Coronary artery (tissue), 2 donors: ENCODE data around the gene VSIG2.

Source experiments
- DNase-seq: peaks from one replicate; pipeline ENCODE4 v3.0.0-alpha.2; 2017; ENCODE audit warnings: low spot score
- H3K27ac ChIP-seq, 2 donors: fragments of 200-600 bp; sonication (generic); one replicate each; pipeline ENCODE4 v1.5.1; 2016 to 2019
- H3K4me3 ChIP-seq: fragments of 200-600 bp; sonication (generic); 2 replicates; pipeline ENCODE4 v1.5.1; 2016; ENCODE audit warnings: mild to moderate bottlenecking, moderate library complexity
- TF ChIP-seq, protein P1 (sequence below): fragments of 200-600 bp; sonication (generic); IDR thresholded peaks from one replicate; pipeline ENCODE4 v1.5.1; 2019; ENCODE audit warnings: antibody characterized with exemption

VSIG2 gene

DNA sequence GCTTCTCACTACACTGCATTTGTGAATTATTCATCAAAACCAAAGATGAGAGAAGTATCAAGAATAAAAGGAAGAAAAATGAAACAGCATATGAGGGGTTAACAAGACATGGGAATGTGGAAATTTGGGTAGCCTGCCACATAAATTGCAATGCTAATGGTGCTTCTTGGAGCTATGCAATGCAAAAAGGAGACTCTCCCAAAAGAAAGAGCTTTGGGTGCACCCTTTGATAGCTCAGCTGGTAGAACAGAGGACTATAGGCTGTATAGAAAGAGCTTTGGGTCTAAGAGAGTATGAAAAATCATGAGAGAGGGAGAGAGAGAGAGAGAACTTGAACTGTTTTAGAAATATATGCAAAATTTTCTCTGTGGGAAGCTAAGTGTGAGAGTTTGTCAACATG, 52.0 kb downstream of the VSIG2 start:
- no peak overlapping the region for H3K4me3 ChIP-seq
- DNase-seq: no peak
- TF ChIP-seq, protein P1, sequence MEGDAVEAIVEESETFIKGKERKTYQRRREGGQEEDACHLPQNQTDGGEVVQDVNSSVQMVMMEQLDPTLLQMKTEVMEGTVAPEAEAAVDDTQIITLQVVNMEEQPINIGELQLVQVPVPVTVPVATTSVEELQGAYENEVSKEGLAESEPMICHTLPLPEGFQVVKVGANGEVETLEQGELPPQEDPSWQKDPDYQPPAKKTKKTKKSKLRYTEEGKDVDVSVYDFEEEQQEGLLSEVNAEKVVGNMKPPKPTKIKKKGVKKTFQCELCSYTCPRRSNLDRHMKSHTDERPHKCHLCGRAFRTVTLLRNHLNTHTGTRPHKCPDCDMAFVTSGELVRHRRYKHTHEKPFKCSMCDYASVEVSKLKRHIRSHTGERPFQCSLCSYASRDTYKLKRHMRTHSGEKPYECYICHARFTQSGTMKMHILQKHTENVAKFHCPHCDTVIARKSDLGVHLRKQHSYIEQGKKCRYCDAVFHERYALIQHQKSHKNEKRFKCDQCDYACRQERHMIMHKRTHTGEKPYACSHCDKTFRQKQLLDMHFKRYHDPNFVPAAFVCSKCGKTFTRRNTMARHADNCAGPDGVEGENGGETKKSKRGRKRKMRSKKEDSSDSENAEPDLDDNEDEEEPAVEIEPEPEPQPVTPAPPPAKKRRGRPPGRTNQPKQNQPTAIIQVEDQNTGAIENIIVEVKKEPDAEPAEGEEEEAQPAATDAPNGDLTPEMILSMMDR: no peak
- H3K27ac ChIP-seq: no peak overlapping the region

DNA sequence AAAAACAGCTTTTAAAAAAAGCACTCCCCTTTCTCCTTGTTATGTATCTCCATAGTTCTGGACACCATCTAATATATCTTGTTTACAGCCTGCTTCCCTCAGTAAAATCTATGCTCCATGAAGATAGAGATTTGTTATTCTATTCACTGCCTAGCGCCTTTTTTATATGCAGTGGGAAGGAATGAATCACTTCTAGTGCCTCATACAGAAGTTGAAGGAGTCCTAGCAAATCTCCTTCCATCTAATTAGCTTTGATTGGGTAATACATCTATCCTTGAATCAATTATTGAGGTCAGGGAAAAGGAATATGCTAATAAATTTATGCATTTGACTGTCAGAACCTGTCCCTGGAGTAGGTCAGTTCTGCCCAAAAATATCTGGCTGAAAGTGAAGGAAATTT, 52.5 kb downstream of the VSIG2 start:
- Histone ChIP-seq H3K27ac (no peak overlapping the region), H3K4me3 (no peak overlapping the region)
- no peak for DNase-seq
- TF ChIP-seq, protein P1: no peak
